GM12873 (cell line): ENCODE data around the gene C1QC.
A peak's percentile ranks its signal among the peaks of the same experiment; 100 is the strongest.

Source experiments
- TF ChIP-seq, protein P1 (sequence below): IDR thresholded peaks from 2 replicates; pipeline ENCODE4 v1.5.1; 2012; ENCODE audit warnings: low read depth, mild to moderate bottlenecking, moderate library complexity, low read length, control low read depth; ENCODE audit not compliant: insufficient read depth; ENCODE audit errors: missing control alignments

Gene C1QC

DNA sequence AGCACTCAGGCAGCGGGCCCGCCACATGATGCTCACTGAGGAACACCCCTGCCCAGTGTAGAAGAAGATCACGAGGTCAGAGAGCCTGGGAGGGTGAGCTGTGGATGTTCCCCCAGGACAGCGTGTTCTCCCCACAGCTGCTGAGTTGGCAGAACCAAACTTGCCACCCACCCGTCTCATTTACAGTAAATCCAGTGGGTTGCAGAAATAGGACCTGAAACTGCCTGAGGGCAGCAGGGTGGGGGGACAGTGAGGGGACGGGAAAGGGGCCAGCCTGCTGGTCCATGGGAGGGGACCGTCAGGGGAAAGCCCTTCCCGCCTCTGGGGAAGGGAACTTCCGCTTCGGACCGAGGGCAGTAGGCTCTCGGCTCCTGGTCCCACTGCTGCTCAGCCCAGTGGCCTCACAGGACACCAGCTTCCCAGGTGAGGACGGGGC, 9.5 kb downstream of the C1QC start, which contains the start of gene C1QB:
TSS of gene C1QB (plus strand) at position 356 of the 436 bp plus-strand sequence. CDS start 6,227 bp downstream, outside the sequence.
- TF ChIP-seq, protein P1, sequence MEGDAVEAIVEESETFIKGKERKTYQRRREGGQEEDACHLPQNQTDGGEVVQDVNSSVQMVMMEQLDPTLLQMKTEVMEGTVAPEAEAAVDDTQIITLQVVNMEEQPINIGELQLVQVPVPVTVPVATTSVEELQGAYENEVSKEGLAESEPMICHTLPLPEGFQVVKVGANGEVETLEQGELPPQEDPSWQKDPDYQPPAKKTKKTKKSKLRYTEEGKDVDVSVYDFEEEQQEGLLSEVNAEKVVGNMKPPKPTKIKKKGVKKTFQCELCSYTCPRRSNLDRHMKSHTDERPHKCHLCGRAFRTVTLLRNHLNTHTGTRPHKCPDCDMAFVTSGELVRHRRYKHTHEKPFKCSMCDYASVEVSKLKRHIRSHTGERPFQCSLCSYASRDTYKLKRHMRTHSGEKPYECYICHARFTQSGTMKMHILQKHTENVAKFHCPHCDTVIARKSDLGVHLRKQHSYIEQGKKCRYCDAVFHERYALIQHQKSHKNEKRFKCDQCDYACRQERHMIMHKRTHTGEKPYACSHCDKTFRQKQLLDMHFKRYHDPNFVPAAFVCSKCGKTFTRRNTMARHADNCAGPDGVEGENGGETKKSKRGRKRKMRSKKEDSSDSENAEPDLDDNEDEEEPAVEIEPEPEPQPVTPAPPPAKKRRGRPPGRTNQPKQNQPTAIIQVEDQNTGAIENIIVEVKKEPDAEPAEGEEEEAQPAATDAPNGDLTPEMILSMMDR, result no peak

DNA sequence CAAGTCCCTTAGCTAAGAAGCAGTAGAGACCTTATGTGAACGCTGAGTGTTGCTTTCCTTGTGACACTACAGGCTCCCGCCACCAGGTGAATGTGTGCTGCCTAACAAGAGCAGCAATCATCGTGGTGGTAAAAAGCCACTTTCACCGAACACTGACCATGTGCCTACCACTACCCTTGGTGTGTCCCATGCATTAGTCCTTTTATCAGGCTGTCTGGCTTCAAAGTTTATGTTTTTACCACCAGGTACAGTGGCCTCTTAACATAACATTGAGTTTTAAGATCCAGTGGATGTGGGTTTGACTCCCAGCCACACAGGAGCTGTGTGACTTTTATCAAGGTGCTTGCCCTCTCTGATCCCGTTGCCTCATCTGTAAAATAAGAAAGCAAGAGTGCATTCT, 11.3 kb downstream of the C1QC start:
- TF ChIP-seq, protein P1, result peak; percentile 46

DNA sequence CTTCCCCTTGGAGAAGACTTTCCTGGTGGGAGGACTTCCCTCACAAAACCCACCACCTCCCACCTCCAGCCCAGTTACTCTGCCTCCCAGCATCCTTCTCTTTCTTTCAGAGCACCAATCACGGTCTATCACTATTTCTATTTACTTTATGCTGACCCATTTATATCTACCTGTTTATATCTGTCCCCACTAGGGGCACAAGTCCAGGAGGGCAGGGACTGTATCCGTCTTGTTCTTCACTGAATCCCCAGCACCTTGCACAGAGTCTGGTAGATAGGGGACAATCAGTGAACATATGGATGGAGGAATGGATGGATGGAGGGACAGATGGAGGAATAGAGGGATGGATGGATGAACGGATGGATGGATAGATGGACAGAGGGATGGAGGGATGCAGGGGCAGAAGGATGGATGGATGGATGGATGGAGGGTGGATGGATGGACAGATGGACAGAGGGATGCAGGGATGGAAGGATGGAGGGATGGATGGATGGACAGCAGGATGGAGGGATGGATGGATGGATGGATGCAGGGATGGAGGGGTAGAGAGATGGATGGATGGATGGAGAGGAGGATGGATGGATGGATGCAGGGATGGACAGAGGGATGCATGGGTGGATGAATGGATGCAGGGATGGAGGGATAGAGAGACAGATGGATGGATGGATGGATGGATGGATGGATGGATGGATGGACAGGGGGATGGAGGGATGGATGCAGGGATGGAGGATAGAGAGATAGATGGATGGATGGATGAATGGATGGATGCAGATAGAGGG, 15.1 kb downstream of the C1QC start:
- TF ChIP-seq, protein P1, result peak; percentile 31

DNA sequence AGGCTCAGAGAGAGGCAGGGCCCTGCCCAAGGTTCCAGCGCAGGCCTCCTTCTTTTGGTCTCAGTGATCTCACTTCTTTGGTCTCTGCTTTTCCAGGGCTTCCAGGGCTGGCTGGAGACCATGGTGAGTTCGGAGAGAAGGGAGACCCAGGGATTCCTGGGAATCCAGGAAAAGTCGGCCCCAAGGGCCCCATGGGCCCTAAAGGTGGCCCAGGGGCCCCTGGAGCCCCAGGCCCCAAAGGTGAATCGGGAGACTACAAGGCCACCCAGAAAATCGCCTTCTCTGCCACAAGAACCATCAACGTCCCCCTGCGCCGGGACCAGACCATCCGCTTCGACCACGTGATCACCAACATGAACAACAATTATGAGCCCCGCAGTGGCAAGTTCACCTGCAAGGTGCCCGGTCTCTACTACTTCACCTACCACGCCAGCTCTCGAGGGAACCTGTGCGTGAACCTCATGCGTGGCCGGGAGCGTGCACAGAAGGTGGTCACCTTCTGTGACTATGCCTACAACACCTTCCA, 17.3 kb downstream of the C1QC start:
- TF ChIP-seq, protein P1, result no peak

DNA sequence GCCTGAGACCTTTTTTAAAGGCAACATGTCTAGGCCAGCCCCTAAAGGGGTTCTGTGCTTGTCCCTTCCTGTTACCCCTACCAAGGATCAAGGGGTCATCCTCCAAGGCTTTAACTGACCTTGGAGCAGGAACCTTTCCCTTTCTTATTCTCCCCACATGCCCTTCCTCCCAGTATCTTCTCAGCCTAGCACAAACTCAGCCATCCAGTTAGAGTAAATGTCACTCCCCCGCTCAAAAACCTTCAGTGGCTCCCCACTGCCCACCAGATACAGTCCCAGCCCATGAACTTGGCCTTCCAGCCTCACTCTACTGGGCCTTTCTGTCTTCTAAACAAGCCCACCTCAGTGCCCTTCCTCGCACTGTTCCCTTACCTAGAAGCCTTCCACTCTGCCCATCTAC, 18.4 kb downstream of the C1QC start:
- TF ChIP-seq, protein P1, result no peak

DNA sequence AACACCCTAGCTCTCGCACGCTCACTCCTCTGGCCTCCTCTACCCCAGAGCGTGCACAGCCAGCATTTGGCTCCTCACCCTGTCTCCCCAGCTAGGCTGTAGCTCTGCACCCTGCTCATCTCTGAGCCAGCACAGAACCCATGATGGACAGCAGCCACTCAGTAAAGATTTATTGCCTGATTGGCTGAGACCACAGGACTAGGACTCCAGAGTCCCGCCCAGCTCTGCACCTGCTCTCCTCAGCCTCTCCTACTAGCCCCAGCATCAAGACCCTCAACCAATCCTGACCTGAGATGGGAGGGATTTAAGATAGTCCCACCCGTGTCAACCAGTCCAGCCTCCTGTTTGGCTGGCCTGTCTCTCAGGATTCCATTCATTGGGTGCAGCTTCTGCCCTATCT, 18.9 kb downstream of the C1QC start:
- TF ChIP-seq, protein P1, result no peak

DNA sequence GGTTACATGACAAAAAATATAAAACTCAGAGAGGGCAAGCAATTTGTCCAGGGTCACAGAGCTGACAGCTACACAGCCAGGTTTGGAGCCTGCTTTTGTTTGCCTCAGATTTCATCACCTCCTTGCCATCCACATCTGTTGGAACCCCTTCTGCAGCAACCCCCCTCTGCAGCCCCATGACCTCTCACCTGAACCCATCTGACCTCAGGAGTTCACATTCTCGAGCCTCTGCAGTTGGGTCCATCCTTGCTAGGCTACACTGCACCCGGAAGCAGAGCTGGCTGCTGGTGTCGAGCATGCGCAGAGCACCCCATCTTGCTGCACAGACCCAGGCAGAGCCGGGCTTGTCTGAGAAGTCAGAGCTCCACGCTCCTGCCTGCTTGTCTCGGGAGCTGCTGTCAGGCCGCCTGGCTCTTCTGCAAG, 19.6 kb downstream of the C1QC start:
- TF ChIP-seq, protein P1, result no peak
